CD14-positive monocyte (primary cell): ENCODE data around the gene TMEM45A. TPM values are rescaled to one million over a fixed set of nuclear protein-coding genes. Genes with fewer than 3 reads are reported as not detected.
A peak's percentile ranks its signal among the peaks of the same experiment; 100 is the strongest.

Experiments
- DNase-seq, 3 donors: peaks; one replicate each; pipeline ENCODE4 v3.0.0-alpha.2; 2011 to 2022
- H2AFZ ChIP-seq: 2 replicates; pipeline ENCODE4 v1.6.0; 2012; ENCODE audit warnings: mild to moderate bottlenecking, low read depth, low read length, inconsistent platforms; ENCODE audit not compliant: insufficient read depth, poor library complexity, severe bottlenecking
- H3K27ac ChIP-seq, 2 donors: 1 replicate in 1 of 2; 2 replicates in 1 of 2; pipeline ENCODE4 v1.5.1; 2012 to 2013; ENCODE audit warnings: low read length in 2 of 2, control low read depth in 1 of 2, inconsistent platforms in 1 of 2, low read depth in 1 of 2, mild to moderate bottlenecking in 1 of 2
- H3K27me3 ChIP-seq, 2 donors: one replicate each; pipeline versions ENCODE4 v1.6.0 to v1.6.1; 2011 to 2013; ENCODE audit warnings: low read length in 2 of 2; ENCODE audit not compliant: control insufficient read depth in 2 of 2, insufficient read depth in 2 of 2
- H3K36me3 ChIP-seq, 2 donors: replicated peaks in 1 of 2; 1 replicate in 1 of 2; 2 replicates in 1 of 2; pipeline versions ENCODE4 v1.5.1 to v1.6.1; 2012 to 2013; ENCODE audit warnings: low read length in 2 of 2, control low read depth in 1 of 2, inconsistent platforms in 1 of 2, mild to moderate bottlenecking in 1 of 2; ENCODE audit not compliant: insufficient read depth in 2 of 2, control insufficient read depth in 1 of 2
- H3K4me1 ChIP-seq, 2 donors: 1 replicate in 1 of 2; 2 replicates in 1 of 2; pipeline versions ENCODE4 v1.5.1 to v1.6.1; 2012 to 2013; ENCODE audit warnings: low read length in 2 of 2, control low read depth in 1 of 2, inconsistent platforms in 1 of 2, mild to moderate bottlenecking in 1 of 2, moderate library complexity in 1 of 2; ENCODE audit not compliant: insufficient read depth in 2 of 2, control insufficient read depth in 1 of 2
- H3K4me2 ChIP-seq: replicated peaks from 2 replicates; pipeline ENCODE3; 2012; ENCODE audit warnings: low read length, moderate library complexity, mild to moderate bottlenecking; ENCODE audit not compliant: poor library complexity, severe bottlenecking; ENCODE audit errors: extremely low read depth
- H3K4me3 ChIP-seq, 3 experiments: fragments of 200-600 bp in 1 of 3; sonication (generic) in 1 of 3; replicated peaks in 1 of 3; 1 replicate in 2 of 3; 2 replicates in 1 of 3; pipeline ENCODE4 v1.5.1; 2011 to 2013; ENCODE audit warnings: low read length in 3 of 3, mild to moderate bottlenecking in 3 of 3, control low read depth in 2 of 3, low read depth in 2 of 3, inconsistent platforms in 1 of 3, moderate library complexity in 1 of 3
- H3K79me2 ChIP-seq: 2 replicates; pipeline ENCODE4 v1.6.0; 2012; ENCODE audit warnings: mild to moderate bottlenecking, control low read depth, inconsistent platforms, low read length, moderate library complexity; ENCODE audit not compliant: insufficient read depth
- H3K9ac ChIP-seq: 2 replicates; pipeline ENCODE4 v1.6.0; 2017; ENCODE audit warnings: low read length, mild to moderate bottlenecking; ENCODE audit not compliant: insufficient read depth, poor library complexity, severe bottlenecking
- H3K9me3 ChIP-seq, 2 donors: replicated peaks in 1 of 2; 1 replicate in 1 of 2; 2 replicates in 1 of 2; pipeline versions ENCODE4 v1.5.1 to v1.6.1; 2012 to 2013; ENCODE audit warnings: low read length in 2 of 2, control low read depth in 1 of 2; ENCODE audit not compliant: control insufficient read depth in 1 of 2, insufficient read depth in 1 of 2
- H4K20me1 ChIP-seq: 2 replicates; pipeline ENCODE4 v1.6.0; 2012; ENCODE audit warnings: mild to moderate bottlenecking, low read length, control low read depth, moderate library complexity; ENCODE audit not compliant: insufficient read depth
- H3K27ac Mint-ChIP-seq, 7 donors: one replicate each; pipeline ENCODE4 v1.8.0; 2020; ENCODE audit warnings: mild to moderate bottlenecking in 7 of 7, mixed read lengths in 7 of 7, moderate library complexity in 6 of 7, inconsistent platforms in 2 of 7
- H3K27me3 Mint-ChIP-seq, 3 donors: one replicate each; pipeline ENCODE4 v1.8.0; 2021 to 2022; ENCODE audit warnings: low read depth in 3 of 3, mild to moderate bottlenecking in 3 of 3, mixed read lengths in 3 of 3, moderate library complexity in 3 of 3, inconsistent platforms in 1 of 3
- H3K36me3 Mint-ChIP-seq, 2 donors: one replicate each; pipeline ENCODE4 v1.8.0; 2020; ENCODE audit warnings: mixed read lengths in 2 of 2, inconsistent platforms in 1 of 2, mild to moderate bottlenecking in 1 of 2
- H3K4me1 Mint-ChIP-seq: one replicate; pipeline ENCODE4 v1.8.0; 2020; ENCODE audit warnings: mild to moderate bottlenecking, mixed read lengths
- H3K4me3 Mint-ChIP-seq, 2 donors: one replicate each; pipeline ENCODE4 v1.8.0; 2020; ENCODE audit warnings: mild to moderate bottlenecking in 2 of 2, mixed read lengths in 2 of 2, moderate library complexity in 1 of 2
- H3K9me3 Mint-ChIP-seq, 7 donors: one replicate each; pipeline ENCODE4 v1.8.0; 2020 to 2022; ENCODE audit warnings: mixed read lengths in 7 of 7, mild to moderate bottlenecking in 6 of 7, moderate library complexity in 6 of 7, inconsistent platforms in 2 of 7
- CTCF ChIP-seq: fragments of 200-600 bp; IDR thresholded peaks from one replicate; pipeline ENCODE4 v1.8.0; 2022; ENCODE audit warnings: antibody characterized with exemption, mild to moderate bottlenecking
- WGBS: methylation state at CpG from one replicate; pipeline ENCODE4 v1.1.5; 2013; ENCODE audit warnings: missing lambda C conversion rate; ENCODE audit not compliant: insufficient coverage; 5-methylcytosine and 5-hydroxymethylcytosine counted together
- intact Hi-C, 2 donors: fragments of 100-400 bp; cut with micrococcal nuclease; formaldehyde crosslinking; loops; one replicate each; pipeline versions ENCODE4 v1.15.0 to v1.15.1; 2023
- polyA plus RNA-seq, 3 donors: library from polyadenylated mRNA; depleted of rRNA in 1 of 3; unstranded in 2 of 3; stranded (reverse) in 1 of 3; fragments of 300-500 nt in 2 of 3; fragments of >200 nt in 1 of 3; fragmentation: Illumina TruSeq in 2 of 3; gene quantifications; 1 replicate in 2 of 3; 2 replicates in 1 of 3; pipeline ENCODE4 v1.2.3, GENCODE V29; 2012 to 2021

The TMEM45A gene
- polyA plus RNA-seq, 3 donors: 0.03 to 1.5 (median 0.97) TPM

- no peaks in the 10 kb centered on the region for H4K20me1 ChIP-seq
- no peak for DNase-seq
- H3K27ac ChIP-seq: no peak overlapping the region
- WGBS: 94% methylated on average over 1 of the region's 1 CpG
- H2AFZ ChIP-seq: no peak overlapping the region
- no peaks in the 10 kb centered on the region for H3K4me1 ChIP-seq
- H3K9me3 Mint-ChIP-seq: peaks cover 0 to 4% (median 0%) of the 10 kb centered on the region in 7 donors
- H3K79me2 ChIP-seq: no peaks in the 10 kb centered on the region
- intact Hi-C loops: no loop called here
- H3K27me3 Mint-ChIP-seq: no peaks in the 10 kb centered on the region
- H3K4me3 Mint-ChIP-seq: no peak overlapping the region
- no peaks in the 10 kb centered on the region for H3K36me3 Mint-ChIP-seq
- no peaks in the 10 kb centered on the region for H3K9me3 ChIP-seq
- peaks cover 8% of the 10 kb centered on the region for H3K4me1 Mint-ChIP-seq
- TF ChIP-seq CTCF: no peak
- H3K4me3 ChIP-seq: no peak overlapping the region
- H3K36me3 ChIP-seq: no peaks in the 10 kb centered on the region
- H3K9ac ChIP-seq: no peak overlapping the region
- H3K27ac Mint-ChIP-seq: no peak overlapping the region
- H3K27me3 ChIP-seq: no peaks in the 10 kb centered on the region
- no peak overlapping the region for H3K4me2 ChIP-seq
Observed at GRCh38 chr3:100458814-100459213, 33.6 kb upstream of the TMEM45A start.

DNA sequence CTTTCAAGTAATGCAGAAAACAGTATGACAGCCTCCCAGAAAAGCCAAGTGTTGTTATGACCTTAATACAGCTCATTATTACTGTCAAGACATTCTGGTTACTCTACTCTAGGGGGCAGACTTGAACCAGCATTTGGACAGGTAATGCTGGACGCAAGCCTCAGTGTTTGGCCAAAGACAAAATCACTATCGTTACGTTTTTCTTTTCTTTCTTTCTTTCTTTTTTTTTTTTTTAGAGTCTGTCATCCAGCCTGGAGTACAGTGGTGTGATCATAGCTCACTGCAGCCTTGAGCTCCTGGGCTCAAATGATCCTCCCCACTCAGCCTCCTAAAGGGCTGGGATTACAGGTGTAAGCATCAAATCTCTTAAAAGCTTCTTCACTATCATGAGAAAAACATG lies 29.4 kb upstream of the TMEM45A start:
- peaks cover 14 to 17% of the 10 kb centered on the region in 2 donors for H3K4me1 ChIP-seq
- H3K36me3 Mint-ChIP-seq: no peaks in the 10 kb centered on the region
- no peak overlapping the region for H3K4me2 ChIP-seq
- H3K9me3 ChIP-seq: no peaks in the 10 kb centered on the region
- H2AFZ ChIP-seq: no peak overlapping the region
- intact Hi-C loops: loop anchor here in 1 of 2 donors (5.0 kb wide), 1 partner anchor 129 kb away; no protein-coding TSS in a partner anchor
- WGBS: 7% methylated on average over 2 of the region's 3 CpGs
- H3K9ac ChIP-seq: no peak overlapping the region
- H3K79me2 ChIP-seq: no peaks in the 10 kb centered on the region
- H3K36me3 ChIP-seq: no peaks in the 10 kb centered on the region
- peaks cover 18% of the 10 kb centered on the region for H3K4me1 Mint-ChIP-seq
- H3K27ac Mint-ChIP-seq: no peak overlapping the region
- no peak overlapping the region for H3K4me3 Mint-ChIP-seq
- H3K4me3 ChIP-seq: no peak overlapping the region
- H3K27ac ChIP-seq: no peak overlapping the region
- DNase-seq: peak; percentile 29 to 52 (median 48)
- peaks cover 0 to 3% (median 0%) of the 10 kb centered on the region in 7 donors for H3K9me3 Mint-ChIP-seq
- H3K27me3 Mint-ChIP-seq: no peaks in the 10 kb centered on the region
- no peaks in the 10 kb centered on the region for H4K20me1 ChIP-seq
- peak; percentile 78 for TF ChIP-seq CTCF
- no peaks in the 10 kb centered on the region for H3K27me3 ChIP-seq
